ENCODE measurements around the gene FANCG. TPM values are rescaled to one million over a fixed set of nuclear protein-coding genes. Genes with fewer than 3 reads are reported as not detected.

FANCG gene
- total RNA-seq, 1 donor from 2014 or later: 81.2 TPM

DNA sequence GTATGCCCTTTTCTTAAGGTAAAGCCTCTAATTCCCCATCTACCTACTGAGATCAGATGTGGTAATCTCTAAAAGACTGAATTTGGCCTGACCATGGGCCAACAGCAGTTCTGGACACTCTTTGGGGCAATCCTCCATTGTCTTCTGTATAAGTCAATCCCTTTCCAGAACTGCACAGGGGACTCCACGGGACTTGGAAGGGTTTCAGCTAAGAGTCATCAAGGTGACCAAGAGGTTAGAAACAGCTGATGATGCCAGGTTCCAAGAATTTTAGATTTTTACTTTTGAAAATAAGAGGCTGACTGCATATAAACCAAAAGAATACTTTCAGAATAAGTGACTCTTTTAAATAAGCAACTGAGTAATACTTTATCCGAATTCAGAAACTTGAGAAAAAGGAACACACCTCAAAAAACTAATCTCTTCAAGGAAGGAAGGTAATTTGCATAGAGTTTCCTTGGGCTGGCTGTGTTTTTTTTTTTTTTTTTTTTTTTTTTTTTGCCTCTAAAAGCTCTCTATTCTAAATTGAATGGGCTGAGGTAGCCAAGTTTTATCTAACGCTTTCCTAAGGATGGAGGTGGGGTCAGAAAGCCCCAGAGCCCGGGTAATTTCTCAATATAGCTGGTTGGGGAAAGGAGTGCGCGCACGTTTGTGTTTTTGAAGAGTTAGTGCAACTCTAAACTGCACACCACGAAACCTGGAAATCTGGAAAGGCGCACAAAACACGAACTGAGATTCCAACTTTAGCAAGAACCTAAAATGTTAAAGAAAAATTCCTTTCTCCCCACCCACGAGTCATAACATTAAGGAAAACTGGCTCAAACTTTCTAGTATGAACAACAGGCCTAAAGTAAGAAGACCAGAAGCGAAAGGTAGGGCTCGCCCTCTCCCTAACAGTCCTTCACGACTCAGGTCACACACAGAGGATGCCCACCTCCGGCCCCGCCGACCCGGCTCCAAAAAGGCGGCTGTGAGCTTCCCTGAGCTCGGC is 8.6 kb downstream of the FANCG start:
- intact Hi-C loops (cut with micrococcal nuclease): loop anchor here (1.0 to 10.0 kb wide), 13 partner anchors 8 to 1766 kb away; partner anchors contain the start of genes CCDC107, CCL27, DNAI1 and FAM219A

DNA sequence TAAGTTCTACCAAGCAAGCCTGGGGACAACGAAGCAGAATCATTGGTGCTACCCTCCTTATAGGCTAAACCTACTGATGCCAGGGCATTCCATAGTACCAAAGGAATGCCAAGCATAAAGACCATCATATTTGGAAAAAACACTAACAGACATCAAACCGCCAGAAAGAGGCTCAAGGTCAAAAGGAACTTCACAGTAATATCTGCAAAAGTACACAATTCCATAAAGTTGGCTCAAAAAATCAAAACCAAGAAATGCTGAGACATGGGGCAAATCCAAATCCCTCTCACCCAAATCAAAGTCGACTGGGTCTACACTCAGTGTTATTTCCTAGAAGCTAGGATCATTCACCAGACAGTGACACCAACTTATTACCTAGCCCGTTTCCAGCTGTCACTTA is 10.7 kb downstream of the FANCG start:
- intact Hi-C loops (cut with micrococcal nuclease): no loop called here

DNA sequence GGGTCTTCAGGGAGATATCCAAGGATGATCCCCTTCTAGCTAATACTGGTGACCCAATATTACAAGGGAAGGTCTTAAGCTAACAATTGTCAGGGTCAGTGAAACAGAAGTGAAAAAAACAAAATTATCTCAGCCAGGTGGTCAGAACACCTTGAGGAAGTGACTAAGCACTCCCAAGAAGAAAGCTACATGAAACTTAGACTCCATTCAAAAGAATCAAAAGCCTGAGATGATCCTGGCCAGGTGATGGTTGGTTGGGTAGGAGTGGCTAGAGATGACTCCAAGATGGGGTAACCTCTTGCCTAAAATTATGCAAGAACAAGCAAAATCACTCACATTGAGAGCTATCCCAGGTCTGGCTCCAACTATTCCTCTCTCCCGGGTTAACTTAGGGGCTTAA is 12.7 kb downstream of the FANCG start:
- intact Hi-C loops (cut with micrococcal nuclease): no loop called here

DNA sequence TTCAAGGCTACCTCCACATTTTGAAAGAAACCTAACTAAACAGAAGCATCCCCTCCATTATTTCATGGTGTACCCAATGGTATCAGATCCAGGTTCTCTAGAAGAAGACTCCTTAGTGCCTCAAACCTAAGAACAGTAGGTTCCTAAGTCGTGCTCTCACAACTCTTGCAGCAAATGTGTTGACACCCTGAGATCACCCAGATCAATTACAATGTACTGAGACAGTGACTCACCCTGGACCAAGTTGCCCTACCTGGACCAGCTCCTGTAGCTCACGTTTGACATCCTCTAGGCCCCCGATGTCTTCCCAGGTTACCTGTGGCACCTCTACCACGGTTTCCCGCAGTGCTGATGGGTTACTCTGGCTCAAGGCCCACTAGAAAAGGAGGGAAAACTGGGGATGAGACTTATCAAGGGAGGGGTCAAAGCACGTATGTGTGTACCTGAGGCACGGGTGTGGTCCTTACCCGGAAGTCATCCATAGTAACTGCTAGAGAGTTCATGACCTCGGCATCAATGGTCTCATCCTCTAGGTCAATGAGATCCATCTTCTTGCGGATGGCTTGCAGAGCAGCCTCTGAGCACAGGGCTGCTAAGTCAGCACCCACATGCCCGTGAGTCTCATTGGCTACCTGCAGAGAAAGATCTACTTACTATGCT is 19.1 kb downstream of the FANCG start:
- intact Hi-C loops (cut with micrococcal nuclease): no loop called here

DNA sequence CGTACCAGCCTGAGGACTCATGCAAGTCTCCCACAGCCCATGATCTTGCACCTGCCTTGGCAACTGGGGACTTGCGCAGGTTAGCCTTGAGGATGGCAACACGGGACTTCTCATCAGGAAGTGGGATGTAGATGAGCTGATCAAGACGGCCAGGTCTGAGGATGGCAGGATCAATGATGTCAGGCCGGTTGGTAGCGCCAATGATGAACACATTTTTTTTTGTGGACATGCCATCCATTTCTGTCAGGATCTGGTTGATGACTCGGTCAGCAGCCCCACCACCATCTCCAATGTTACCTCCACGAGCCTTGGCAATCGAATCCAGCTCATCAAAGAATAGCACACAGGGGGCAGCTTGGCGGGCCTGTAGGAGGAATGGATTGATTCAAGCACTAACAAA is 20.3 kb downstream of the FANCG start:
- intact Hi-C loops (cut with micrococcal nuclease): no loop called here

DNA sequence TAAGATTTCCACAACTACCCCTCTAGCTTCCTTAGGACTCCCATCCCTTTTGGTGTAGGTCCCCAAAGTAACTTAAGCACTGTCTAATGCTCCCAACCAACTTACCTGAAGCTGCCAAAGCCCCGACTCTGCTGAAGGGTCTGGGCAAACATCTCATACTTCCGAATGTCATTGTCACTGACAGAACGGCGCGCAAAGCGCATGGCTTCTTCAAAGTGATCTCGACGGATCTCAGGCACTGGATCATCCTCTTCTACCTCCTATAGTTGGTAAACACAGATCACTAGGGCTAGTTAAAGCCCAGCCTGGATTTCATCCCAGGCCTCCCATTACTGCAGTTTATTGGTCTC is 22.5 kb downstream of the FANCG start:
- intact Hi-C loops (cut with micrococcal nuclease): no loop called here

DNA sequence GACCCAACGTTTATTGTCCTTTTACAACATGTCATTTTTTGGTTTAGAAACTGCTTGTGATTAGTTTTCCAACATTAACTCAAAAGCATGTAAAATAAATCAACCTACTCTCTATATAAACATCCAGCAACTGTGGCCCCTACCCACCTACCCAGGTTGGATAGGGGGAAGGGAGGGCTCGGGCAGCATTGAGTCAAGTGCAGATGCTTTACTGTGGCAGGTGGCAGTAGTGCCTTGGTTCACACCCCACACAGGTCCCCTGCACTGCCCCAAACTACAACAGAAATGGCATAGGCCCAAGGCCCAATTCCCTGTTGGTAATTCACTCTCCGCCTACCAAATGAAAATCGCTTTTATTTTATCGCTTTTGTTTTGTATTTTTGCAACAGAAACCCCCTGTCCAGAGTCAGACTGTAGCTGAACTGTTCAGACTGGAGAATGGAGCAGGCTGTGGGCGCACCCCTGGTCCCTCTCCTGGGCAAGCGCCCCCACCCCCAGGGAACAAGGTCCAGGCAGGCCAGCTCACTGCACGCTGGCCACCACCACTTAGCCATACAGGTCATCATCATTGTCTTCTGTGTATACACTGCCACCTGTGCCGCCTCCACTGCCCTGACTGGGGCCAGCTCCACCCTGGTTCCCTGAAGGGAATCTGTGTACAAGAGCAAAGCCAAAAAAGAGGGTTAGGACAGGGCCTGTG is 23.0 kb downstream of the FANCG start:
- intact Hi-C loops (cut with micrococcal nuclease): no loop called here

DNA sequence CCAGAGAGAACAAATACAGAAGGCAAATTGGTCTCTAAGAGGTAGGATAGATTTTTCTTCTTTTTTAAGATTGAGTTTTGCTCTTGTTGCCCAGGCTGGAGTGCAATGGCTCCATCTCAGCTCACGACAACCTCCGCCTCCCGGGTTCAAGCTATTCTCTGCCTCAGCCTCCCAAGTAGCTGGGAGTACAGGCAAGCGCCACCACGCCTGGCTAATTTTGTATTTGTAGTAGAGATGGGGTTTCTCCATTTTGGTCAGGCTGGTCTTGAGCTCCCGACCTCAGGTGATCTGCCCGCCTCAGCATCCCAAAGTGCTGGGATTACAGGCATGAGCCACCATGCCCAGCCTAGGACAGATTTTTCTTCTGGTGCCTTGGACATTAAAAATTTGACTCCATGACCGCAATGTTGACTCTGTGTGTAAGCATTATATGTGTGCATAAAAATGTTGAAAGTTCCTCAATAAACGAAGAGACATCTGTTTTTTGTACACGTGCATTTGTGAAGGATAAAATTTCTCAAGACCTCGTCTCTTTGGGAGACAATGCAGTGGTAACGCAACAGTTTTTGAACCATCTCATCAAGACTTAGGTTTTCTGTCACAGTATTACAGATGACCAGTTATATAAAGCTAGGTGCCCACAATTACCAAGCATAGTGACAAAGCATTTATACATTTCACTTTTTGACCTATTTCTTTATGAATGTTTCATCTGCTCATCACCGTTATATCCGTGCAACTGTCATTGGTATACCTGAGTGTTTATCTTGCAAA is 24.7 kb downstream of the FANCG start:
- intact Hi-C loops (cut with micrococcal nuclease): loop anchor here (5.0 kb wide), 1 partner anchor 68 kb away; the partner anchor contains the start of gene DNAJB5

DNA sequence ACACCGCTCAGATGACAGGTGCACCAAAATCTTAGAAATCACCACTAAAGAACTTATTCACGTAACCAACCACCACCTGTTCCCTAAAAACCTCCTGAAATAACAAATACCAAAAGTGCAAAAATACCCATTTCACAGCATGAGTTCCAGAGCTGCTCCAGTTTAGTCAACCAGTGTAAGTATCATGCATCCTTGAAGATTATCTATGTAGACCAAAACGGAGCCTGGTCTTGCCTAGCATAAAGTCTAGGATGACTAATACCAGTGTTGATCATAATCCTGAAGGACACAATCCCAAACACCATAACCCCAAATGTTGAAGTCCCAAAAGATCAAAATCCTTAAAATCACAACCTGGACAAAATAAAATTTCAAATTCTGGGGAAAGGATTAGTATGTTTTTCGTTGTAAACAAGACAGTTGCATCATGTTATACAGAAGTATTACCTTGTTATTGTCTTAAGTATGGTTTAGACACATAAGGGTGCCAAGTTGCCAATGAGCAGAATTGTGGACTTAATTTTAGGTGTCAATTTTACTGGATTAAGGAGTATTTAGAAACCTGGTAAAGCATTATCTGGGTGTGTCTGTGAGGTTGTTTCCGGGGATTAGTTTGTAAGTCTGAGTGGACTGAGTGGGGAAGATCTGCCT is 25.4 kb downstream of the FANCG start:
- intact Hi-C loops (cut with micrococcal nuclease): loop anchor here (5.0 kb wide), 1 partner anchor 67 kb away; the partner anchor contains the start of gene DNAJB5

DNA sequence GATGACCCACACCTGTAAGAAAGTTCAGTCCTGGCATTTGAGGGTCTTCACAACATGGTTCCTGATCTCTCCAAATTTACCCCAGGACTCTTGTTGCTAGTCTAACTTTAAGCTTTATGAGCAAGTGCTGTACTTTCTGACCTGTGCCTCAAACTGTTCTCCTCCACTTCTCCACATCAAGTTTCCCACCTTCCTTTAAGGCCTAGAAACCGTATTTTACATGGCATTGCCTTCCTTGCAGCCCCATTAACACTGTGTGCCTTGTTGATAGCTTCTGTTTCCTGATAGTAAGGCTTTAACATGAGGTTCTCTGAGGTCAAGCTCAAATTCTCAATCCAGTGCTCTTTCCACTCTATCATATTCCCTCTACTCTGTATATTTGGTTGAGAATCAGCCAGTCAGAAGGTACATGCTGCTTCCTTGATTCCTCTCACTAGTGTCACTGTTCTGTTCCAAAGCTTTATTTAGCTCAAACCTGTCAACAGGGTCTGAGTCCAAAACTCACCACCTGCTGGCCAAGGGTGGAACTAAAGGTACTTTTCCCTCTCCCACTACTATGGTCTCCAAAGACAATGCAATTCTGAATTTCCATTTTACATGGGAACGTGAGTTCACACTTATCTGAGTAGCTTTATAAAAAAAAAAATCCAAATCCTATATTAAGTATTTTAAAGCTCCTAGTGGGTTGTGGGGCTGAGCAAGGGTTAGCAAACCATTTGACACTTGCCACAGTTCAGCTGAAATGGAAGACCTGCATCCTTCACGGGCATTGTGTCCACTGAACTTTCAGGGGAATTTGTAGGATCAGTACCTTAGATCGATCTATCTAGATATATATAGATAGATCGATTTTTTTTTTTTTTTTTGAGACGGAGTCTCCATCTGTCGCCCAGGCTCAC is 28.4 kb downstream of the FANCG start:
- intact Hi-C loops (cut with micrococcal nuclease): loop anchor here (1.0 to 5.0 kb wide), 4 partner anchors 15 to 291 kb away; partner anchors contain the start of gene DNAJB5

DNA sequence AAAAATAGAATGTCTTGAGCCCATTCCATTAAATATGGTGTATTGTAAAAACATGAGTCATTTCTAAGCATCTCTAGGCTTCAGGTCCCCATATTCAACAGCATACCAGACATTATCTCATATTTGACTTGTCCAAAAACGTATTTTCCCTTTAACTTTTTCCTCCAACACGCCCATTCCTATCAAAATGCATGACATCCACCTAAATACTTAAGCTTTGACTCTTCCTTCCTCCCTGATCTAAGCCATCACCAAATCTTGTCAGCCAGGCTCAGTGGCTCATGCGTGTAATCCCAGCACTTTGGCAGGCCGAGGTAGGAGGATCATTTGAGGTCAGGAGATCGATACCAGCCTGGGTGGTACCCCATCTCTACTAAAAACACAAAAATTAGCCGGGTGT is 31.2 kb downstream of the FANCG start:
- intact Hi-C loops (cut with micrococcal nuclease): no loop called here

DNA sequence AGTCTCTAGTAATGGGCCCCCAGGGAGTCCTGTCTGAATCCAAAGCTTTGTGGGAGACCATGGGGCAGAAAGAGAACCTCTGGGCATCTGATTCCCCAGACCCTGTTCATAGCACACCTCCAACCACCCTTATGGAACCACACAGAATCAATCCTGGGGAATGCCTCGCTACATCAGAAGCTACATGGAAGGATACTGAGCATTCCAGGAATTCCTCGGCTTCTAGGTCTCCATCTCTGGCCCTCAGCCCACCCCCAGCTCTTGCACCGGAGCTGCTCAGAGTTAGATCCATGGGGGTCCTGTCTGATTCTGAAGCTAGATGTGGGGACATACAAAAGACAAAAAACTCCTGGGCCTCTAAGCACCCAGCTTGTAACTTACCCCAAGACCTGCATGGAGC is 35.7 kb downstream of the FANCG start:
- intact Hi-C loops (cut with micrococcal nuclease): no loop called here

DNA sequence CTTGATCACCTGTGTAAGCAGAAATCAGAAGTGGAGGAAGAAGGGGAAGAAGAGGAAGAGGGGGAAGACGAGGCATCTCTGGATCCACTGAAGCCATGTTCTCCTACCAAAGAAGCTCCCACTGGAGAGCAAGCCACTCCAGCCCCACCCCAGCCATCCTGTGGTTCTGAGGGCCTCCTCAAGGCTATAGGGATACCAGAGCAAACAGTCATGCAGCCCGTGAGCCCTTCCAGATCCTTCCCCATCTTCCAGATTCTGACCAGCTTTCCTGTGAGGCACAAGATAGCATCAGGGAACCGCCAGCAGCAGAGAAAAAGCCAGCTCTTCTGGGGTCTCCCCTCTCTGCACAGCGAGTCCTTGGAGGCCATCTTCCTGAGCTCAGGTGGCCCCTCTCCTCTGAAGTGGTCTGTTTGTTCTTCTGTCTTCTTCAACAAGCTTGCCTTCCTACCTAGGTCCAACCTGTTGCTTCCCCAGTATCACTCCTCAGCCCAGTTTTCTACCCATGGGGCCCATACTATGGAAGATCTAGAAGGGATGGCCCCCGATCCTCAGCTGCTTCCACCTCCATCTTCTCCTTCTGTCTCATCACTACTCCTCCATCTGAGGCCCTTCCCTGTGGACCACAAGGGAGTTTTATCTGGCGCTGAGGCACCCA is 36.7 kb downstream of the FANCG start:
- intact Hi-C loops (cut with micrococcal nuclease): no loop called here

DNA sequence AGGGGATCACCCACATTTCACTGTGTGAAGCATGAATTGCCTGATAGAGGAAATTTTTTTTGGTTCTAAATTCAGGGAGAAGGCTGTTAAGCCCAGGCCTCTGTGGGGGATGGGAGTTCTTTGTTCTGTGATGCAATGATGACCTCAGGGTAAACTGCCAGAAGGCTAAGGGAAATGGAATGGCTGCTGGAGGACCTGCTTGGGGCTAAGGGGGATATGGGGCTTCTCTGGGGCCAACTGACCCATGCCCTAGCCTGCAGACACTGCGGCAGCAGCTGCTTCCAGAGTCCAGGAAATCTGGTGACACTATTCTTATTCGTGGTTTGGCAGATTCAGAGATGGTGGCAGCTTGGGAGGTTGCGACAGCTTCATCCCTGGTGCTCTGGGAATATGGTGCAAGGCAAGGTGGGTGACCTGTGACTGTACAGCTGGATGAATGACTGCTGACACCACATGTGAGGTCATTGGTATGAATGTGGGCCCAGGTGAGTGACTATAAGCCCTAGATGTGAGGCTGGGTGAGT is 37.6 kb downstream of the FANCG start:
- intact Hi-C loops (cut with micrococcal nuclease): no loop called here

DNA sequence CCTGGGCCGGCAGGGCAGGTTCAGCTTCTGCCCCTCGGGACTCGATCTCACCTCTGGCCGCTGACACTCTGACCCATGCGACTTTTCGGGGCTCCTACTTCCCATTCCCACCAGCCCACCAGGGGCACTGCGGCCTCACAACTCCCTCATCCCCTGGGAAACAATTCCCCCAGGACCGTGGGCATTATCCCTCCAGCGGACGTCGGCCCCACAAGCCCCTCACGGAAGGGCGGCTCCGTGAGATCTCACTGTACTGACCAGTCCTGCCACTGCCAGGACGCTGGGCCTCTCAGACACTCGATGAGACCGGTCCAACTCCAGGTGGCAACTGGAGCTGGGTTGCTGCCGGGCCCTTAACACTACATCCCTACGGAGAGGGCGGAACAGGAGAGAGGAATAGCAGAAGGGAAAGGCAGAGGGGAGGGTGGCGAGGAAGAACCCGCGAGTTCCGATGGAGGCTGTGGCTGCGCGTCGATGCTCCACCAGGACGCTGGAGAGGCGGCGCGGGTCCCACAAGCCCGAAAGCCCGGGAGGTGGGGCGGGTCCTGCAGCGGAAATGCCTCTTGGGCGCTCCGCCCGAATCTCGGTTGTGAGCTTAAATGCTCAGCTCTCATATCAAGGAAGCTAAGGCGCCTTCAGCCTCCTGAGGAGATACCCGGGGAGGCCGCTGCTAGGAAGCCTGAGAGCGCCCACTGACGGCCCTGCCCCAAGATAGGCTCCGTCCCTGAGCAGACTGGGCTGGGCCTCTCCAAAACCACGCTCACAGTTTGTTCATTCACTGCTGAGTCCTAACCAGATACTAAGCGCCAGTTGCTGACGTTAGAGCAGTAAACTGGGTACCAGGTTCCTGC is 43.7 kb downstream of the FANCG start:
- intact Hi-C loops (cut with micrococcal nuclease): loop anchor here (1.0 to 2.0 kb wide), 4 partner anchors 15 to 75 kb away; partner anchors contain the start of gene DNAJB5

DNA sequence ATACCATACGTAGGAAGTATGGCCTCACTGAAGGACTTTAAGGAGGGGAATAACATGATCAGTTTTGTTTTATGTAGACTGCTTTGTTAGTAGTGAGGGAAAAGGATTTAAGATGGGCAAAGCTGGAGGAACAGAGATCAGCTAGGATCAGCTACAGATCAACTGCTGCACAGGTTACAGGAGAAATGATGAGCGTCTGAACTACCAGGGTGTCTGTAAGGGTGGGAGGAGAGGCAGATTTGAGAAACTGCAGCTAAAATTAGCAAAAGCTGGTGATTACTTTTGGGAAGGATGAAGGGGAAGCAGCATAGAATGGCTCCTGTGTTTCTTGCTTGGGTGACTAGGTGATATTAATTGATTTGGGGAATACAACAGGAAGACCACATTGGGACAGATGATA is 46.6 kb downstream of the FANCG start:
- intact Hi-C loops (cut with micrococcal nuclease): no loop called here

DNA sequence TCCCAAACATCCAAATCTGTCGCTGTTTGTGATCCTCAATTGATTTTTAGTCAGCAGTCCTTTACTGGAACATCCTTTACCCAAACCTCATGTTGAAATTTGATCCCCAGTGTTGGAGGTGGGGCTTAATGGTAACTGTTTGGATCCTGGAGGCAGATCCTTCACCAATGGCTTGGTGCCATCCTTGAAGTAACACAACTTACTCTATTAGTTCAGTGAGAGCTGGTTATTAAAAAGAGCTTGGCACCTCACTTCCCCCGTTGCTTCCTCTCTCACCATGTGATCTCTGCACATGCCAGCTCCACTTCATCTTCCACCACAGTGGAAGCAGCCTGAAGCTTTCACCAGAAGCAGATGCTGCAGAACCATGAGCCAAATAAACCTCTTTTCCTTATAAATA is 49.9 kb downstream of the FANCG start:
- intact Hi-C loops (cut with micrococcal nuclease): no loop called here

DNA sequence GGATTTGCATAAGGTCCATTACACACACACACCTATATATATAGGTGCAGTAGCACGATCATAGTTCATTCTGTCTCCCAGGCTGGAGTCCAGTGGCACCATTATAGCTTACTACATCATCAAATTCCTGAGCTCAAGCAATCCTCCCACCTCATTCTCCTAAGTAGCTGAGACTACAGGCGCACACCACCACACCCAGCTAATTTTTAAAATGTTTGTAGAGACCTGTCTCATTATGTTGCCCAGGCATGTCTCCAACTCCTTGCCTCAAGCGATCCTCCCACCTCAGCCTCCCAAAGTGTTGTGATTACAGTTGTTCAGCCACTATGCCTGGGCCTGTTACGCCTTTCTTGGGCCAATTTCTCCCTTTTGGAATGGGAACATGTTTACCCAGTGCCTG is 50.5 kb downstream of the FANCG start:
- intact Hi-C loops (cut with micrococcal nuclease): no loop called here
